GM12875 (cell line): ENCODE measurements around the gene C21orf58.

Experiments
- H3K4me3 ChIP-seq: one replicate; pipeline ENCODE4 v1.5.1; 2011; ENCODE audit warnings: low read depth, low read length, control low read depth
- CTCF ChIP-seq: IDR thresholded peaks from 2 replicates; pipeline ENCODE4 v1.5.1; 2011; ENCODE audit warnings: low read depth, mild to moderate bottlenecking, control low read depth, inconsistent platforms, low read length, moderate library complexity, borderline replicate concordance; ENCODE audit not compliant: insufficient read depth

C21orf58 gene

GRCh38 chr21:46357335-46357604, 33.6 kb upstream of the C21orf58 start:
- H3K4me3 ChIP-seq = no peak overlapping the region

GRCh38 chr21:46356494-46357334, 33.0 kb upstream of the C21orf58 start:
- no peak overlapping the region for H3K4me3 ChIP-seq
- no peak for TF ChIP-seq CTCF

More at GRCh38 chr21:46357335-46357604, 33.6 kb upstream of the C21orf58 start:
- no peak for TF ChIP-seq CTCF

GRCh38 chr21:46356005-46356338, 32.3 kb upstream of the C21orf58 start:
- H3K4me3 ChIP-seq = no peak overlapping the region
- no peak for TF ChIP-seq CTCF

- TF ChIP-seq CTCF = no peak
- no peak overlapping the region for H3K4me3 ChIP-seq
Measured at GRCh38 chr21:46355161-46356004, 31.7 kb upstream of the C21orf58 start.

- TF ChIP-seq CTCF = no peak
- H3K4me3 ChIP-seq = no peak overlapping the region
Measured at GRCh38 chr21:46354518-46354917, 30.8 kb upstream of the C21orf58 start.

GRCh38 chr21:46354046-46354445, 30.4 kb upstream of the C21orf58 start:
- H3K4me3 ChIP-seq = no peak overlapping the region
- TF ChIP-seq CTCF = no peak

- no peak for TF ChIP-seq CTCF
- H3K4me3 ChIP-seq = no peak overlapping the region
Measured at GRCh38 chr21:46352913-46353312, 29.2 kb upstream of the C21orf58 start.
